GM21786 (cell line): ENCODE measurements around the gene AGMAT.
A peak's percentile ranks its signal among the peaks of the same experiment; 100 is the strongest.

Experiments
- ATAC-seq: cut with Tn5 transposase; IDR thresholded peaks from one replicate; pipeline ENCODE4 v1.9.1; 2021; ENCODE audit not compliant: unreplicated experiment

AGMAT gene

GRCh38 chr1:15584489-15585363, at the start of gene AGMAT:
Gene AGMAT, minus strand, starts transcription at chr1:15585051. Its CDS starts 84 bp downstream, at chr1:15584967.
- ATAC-seq, result no peak

- no peak for ATAC-seq
Measured at GRCh38 chr1:15633756-15634420, 49.0 kb upstream of the AGMAT start.

- ATAC-seq, result peak; percentile 28
Measured at GRCh38 chr1:15628003-15628402, 43.2 kb upstream of the AGMAT start.

- ATAC-seq, result peak; percentile 92
Measured at GRCh38 chr1:15627343-15627988, 42.6 kb upstream of the AGMAT start.

- ATAC-seq, result no peak
Measured at GRCh38 chr1:15626269-15626950, 41.6 kb upstream of the AGMAT start.

- ATAC-seq, result no peak
Measured at GRCh38 chr1:15625056-15625917, 40.4 kb upstream of the AGMAT start.

- ATAC-seq, result no peak
Measured at GRCh38 chr1:15624133-15624714, 39.4 kb upstream of the AGMAT start.

GRCh38 chr1:15623435-15623834, 38.6 kb upstream of the AGMAT start:
- ATAC-seq, result no peak

GRCh38 chr1:15622712-15623373, 38.0 kb upstream of the AGMAT start:
- no peak for ATAC-seq

- ATAC-seq, result no peak
Measured at GRCh38 chr1:15621975-15622374, 37.1 kb upstream of the AGMAT start.

GRCh38 chr1:15620902-15621682, 36.2 kb upstream of the AGMAT start:
- no peak for ATAC-seq

GRCh38 chr1:15620155-15620545, 35.3 kb upstream of the AGMAT start:
- no peak for ATAC-seq

GRCh38 chr1:15618655-15619525, 34.0 kb upstream of the AGMAT start:
- no peak for ATAC-seq

- peak; percentile 40 for ATAC-seq
Measured at GRCh38 chr1:15618077-15618654, 33.3 kb upstream of the AGMAT start.

- peak; percentile 52 for ATAC-seq
Measured at GRCh38 chr1:15617173-15618076, 32.6 kb upstream of the AGMAT start, which contains the start of gene DDI2. Gene DDI2, plus strand, starts transcription at chr1:15617458. Its CDS starts 213 bp downstream, at chr1:15617671.
